Keratinocyte (primary cell): ENCODE data around the gene RHOBTB1. TPM values are rescaled to one million over a fixed set of nuclear protein-coding genes. Genes with fewer than 3 reads are reported as not detected.
A peak's percentile ranks its signal among the peaks of the same experiment; 100 is the strongest.

Experiments
- DNase-seq: peaks from one replicate; pipeline ENCODE4 v3.0.0-alpha.2; 2011; ENCODE audit warnings: low read depth, missing footprints, low spot score
- FAIRE-seq: peaks from 2 replicates; lab custom pipeline; 2011; peaks lifted over from hg19 to GRCh38; lab: Jason Lieb, UNC
- H2AFZ ChIP-seq: 2 replicates; pipeline ENCODE4 v1.6.0; 2012; ENCODE audit warnings: low read length, control low read depth, inconsistent platforms; ENCODE audit not compliant: control insufficient read depth
- H3K27ac ChIP-seq: 2 replicates; pipeline ENCODE4 v1.5.1; 2011; ENCODE audit warnings: low read length; ENCODE audit not compliant: control insufficient read depth, insufficient read depth
- H3K27me3 ChIP-seq: 3 replicates; pipeline ENCODE4 v1.6.0; 2011; ENCODE audit warnings: low read length; ENCODE audit not compliant: control insufficient read depth, insufficient read depth; ENCODE audit errors: extremely low read depth
- H3K36me3 ChIP-seq, 2 experiments: 2 replicates in 1 of 2; 3 replicates in 1 of 2; pipeline ENCODE4 v1.5.1; 2011; ENCODE audit warnings: low read length in 2 of 2, mild to moderate bottlenecking in 1 of 2; ENCODE audit not compliant: control insufficient read depth in 2 of 2, insufficient read depth in 2 of 2; ENCODE audit errors: extremely low read depth in 1 of 2
- H3K4me1 ChIP-seq: 3 replicates; pipeline ENCODE4 v1.5.1; 2011; ENCODE audit warnings: low read length; ENCODE audit not compliant: control insufficient read depth, insufficient read depth; ENCODE audit errors: extremely low read depth
- H3K4me2 ChIP-seq: 3 replicates; pipeline ENCODE4 v1.6.0; 2011; ENCODE audit warnings: low read depth, low read length; ENCODE audit not compliant: control insufficient read depth, insufficient read depth; ENCODE audit errors: extremely low read depth
- H3K4me3 ChIP-seq, 3 experiments: fragments of 200-600 bp in 1 of 3; sonication (generic) in 1 of 3; 2 replicates in 2 of 3; 3 replicates in 1 of 3; pipeline ENCODE4 v1.5.1; 2011 to 2016; ENCODE audit warnings: low read length in 3 of 3, mild to moderate bottlenecking in 3 of 3, control low read depth in 2 of 3, inconsistent platforms in 1 of 3, low read depth in 1 of 3, mixed read lengths in 1 of 3, mixed run types in 1 of 3, moderate library complexity in 1 of 3; ENCODE audit not compliant: control insufficient read depth in 2 of 3, insufficient read depth in 2 of 3; ENCODE audit errors: extremely low read depth in 1 of 3
- H3K79me2 ChIP-seq: 2 replicates; pipeline ENCODE4 v1.6.0; 2012; ENCODE audit warnings: low read length; ENCODE audit not compliant: control insufficient read depth, insufficient read depth
- H3K9ac ChIP-seq: 3 replicates; pipeline ENCODE4 v1.6.0; 2011; ENCODE audit warnings: low read length; ENCODE audit not compliant: control insufficient read depth, insufficient read depth; ENCODE audit errors: extremely low read depth
- H3K9me1 ChIP-seq: 3 replicates; pipeline ENCODE4 v1.6.0; 2011; ENCODE audit warnings: low read length; ENCODE audit not compliant: control insufficient read depth, insufficient read depth; ENCODE audit errors: extremely low read depth
- H3K9me3 ChIP-seq: 2 replicates; pipeline ENCODE4 v1.5.1; 2012; ENCODE audit warnings: low read depth, low read length; ENCODE audit not compliant: control insufficient read depth
- H4K20me1 ChIP-seq: 3 replicates; pipeline ENCODE4 v1.6.0; 2011; ENCODE audit warnings: low read length; ENCODE audit not compliant: control insufficient read depth, insufficient read depth; ENCODE audit errors: extremely low read depth
- CTCF ChIP-seq, 3 experiments: IDR thresholded peaks in 1 of 3; conservative IDR thresholded peaks in 1 of 3; optimal IDR thresholded peaks in 1 of 3; 2 replicates in 2 of 3; 3 replicates in 1 of 3; pipeline versions ENCODE3 to v1.5.1; 2011; ENCODE audit warnings: low read length in 3 of 3, mild to moderate bottlenecking in 3 of 3, moderate library complexity in 2 of 3, control low read depth in 1 of 3, inconsistent platforms in 1 of 3; ENCODE audit not compliant: insufficient read depth in 2 of 3; ENCODE audit errors: extremely low read depth in 1 of 3
- EZH2 ChIP-seq: IDR thresholded peaks from one replicate; pipeline ENCODE4 v1.6.1; 2012; ENCODE audit warnings: inconsistent platforms, mild to moderate bottlenecking, low read length, moderate library complexity
- dilution Hi-C: fragments of 300-500 bp; cut with MboI; formaldehyde crosslinking; loops from one replicate; pipeline ENCODE4 v1.7.0; 2020; ENCODE audit warnings: low sequenced_read_pairs; ENCODE audit not compliant: extremely low pct_ligation_motif_present
- polyA plus RNA-seq, 5 experiments: library from polyadenylated mRNA; depleted of rRNA in 3 of 5; stranded (reverse) in 3 of 5; stranded (forward) in 1 of 5; unstranded in 1 of 5; fragments of >200 nt; gene quantifications; 1 replicate in 1 of 5; 2 replicates in 3 of 5; 3 replicates in 1 of 5; pipeline versions ENCODE4 v1.2.1 to v1.2.3, GENCODE V29; 2011 to 2012; ENCODE audit warnings: missing spikeins in 2 of 5, low read depth in 1 of 5, low replicate concordance in 1 of 5

The RHOBTB1 gene
- polyA plus RNA-seq, 1 donor (not counting 4 experiments of a cell fraction or from before 2014, with no cell fraction given), result 4.6 TPM

- no peak overlapping the region for H3K27ac ChIP-seq
- H4K20me1 ChIP-seq, result no peaks in the 10 kb centered on the region
- no peaks in the 10 kb centered on the region for H3K79me2 ChIP-seq
- dilution Hi-C loops, result no loop called here
- no peak overlapping the region for H3K4me2 ChIP-seq
- H3K9ac ChIP-seq, result no peak overlapping the region
- no peaks in the 10 kb centered on the region for H3K9me3 ChIP-seq
- no peak overlapping the region for H2AFZ ChIP-seq
- no peak overlapping the region for H3K4me3 ChIP-seq
- no peaks in the 10 kb centered on the region for H3K27me3 ChIP-seq
- TF ChIP-seq EZH2 (no peak), CTCF (optimal IDR thresholded peaks at IDR 0.05 in 1 of 3, IDR thresholded peaks at IDR 0.05 in 1 of 3, conservative IDR thresholded peaks at IDR 0.05 in 1 of 3; ENCODE audit: extremely low read depth in 1 of 3, insufficient read depth in 2 of 3, low read length in 3 of 3) (no peak)
- no peak for DNase-seq
- FAIRE-seq, result peak; percentile 26
- H3K4me1 ChIP-seq, result peaks cover 7% of the 10 kb centered on the region
- H3K36me3 ChIP-seq, result no peaks in the 10 kb centered on the region
- no peaks in the 10 kb centered on the region for H3K9me1 ChIP-seq
Observed at GRCh38 chr10:60979667-60980104, 35.7 kb upstream of the RHOBTB1 start.

- H3K4me1 ChIP-seq, result peaks cover 12% of the 10 kb centered on the region
- no peaks in the 10 kb centered on the region for H3K36me3 ChIP-seq
- DNase-seq, result no peak
- no peak overlapping the region for H3K4me2 ChIP-seq
- no peaks in the 10 kb centered on the region for H3K9me1 ChIP-seq
- no peak overlapping the region for H3K4me3 ChIP-seq
- H3K27ac ChIP-seq, result no peak overlapping the region
- FAIRE-seq, result no peak
- no peak overlapping the region for H2AFZ ChIP-seq
- dilution Hi-C loops, result no loop called here
- no peaks in the 10 kb centered on the region for H3K79me2 ChIP-seq
- H4K20me1 ChIP-seq, result no peaks in the 10 kb centered on the region
- TF ChIP-seq EZH2, result no peak
- TF ChIP-seq CTCF (optimal IDR thresholded peaks at IDR 0.05 in 1 of 3, IDR thresholded peaks at IDR 0.05 in 1 of 3, conservative IDR thresholded peaks at IDR 0.05 in 1 of 3; ENCODE audit: extremely low read depth in 1 of 3, insufficient read depth in 2 of 3, low read length in 3 of 3), result no peak
- no peak overlapping the region for H3K9ac ChIP-seq
- no peaks in the 10 kb centered on the region for H3K9me3 ChIP-seq
- no peaks in the 10 kb centered on the region for H3K27me3 ChIP-seq
Observed at GRCh38 chr10:60978287-60979115, 34.5 kb upstream of the RHOBTB1 start.
